HG03442 (cell line): ENCODE data around the gene MST1.

Source experiments
- ATAC-seq: cut with Tn5 transposase; IDR thresholded peaks from one replicate; pipeline ENCODE4 v1.9.1; 2021; ENCODE audit warnings: mild to moderate bottlenecking, moderate library complexity; ENCODE audit not compliant: unreplicated experiment

Gene MST1

GRCh38 chr3:49718858-49719213 lies 29.6 kb upstream of the MST1 start:
- ATAC-seq, result no peak

GRCh38 chr3:49717959-49718857 lies 28.9 kb upstream of the MST1 start:
- ATAC-seq, result no peak

- no peak for ATAC-seq
Measured at GRCh38 chr3:49717211-49717958, 28.1 kb upstream of the MST1 start.

GRCh38 chr3:49716691-49717210 lies 27.5 kb upstream of the MST1 start:
- ATAC-seq, result no peak

GRCh38 chr3:49716169-49716568 lies 26.9 kb upstream of the MST1 start:
- ATAC-seq, result no peak

- ATAC-seq, result no peak
Measured at GRCh38 chr3:49715611-49716121, 26.4 kb upstream of the MST1 start.

- ATAC-seq, result no peak
Measured at GRCh38 chr3:49714728-49715550, 25.7 kb upstream of the MST1 start.

- no peak for ATAC-seq
Measured at GRCh38 chr3:49713336-49714105, 24.2 kb upstream of the MST1 start.

- no peak for ATAC-seq
Measured at GRCh38 chr3:49712631-49713317, 23.5 kb upstream of the MST1 start.

- no peak for ATAC-seq
Measured at GRCh38 chr3:49712166-49712565, 22.9 kb upstream of the MST1 start.

- ATAC-seq, result no peak
Measured at GRCh38 chr3:49711489-49711888, 22.2 kb upstream of the MST1 start.

GRCh38 chr3:49709852-49710251 lies 20.6 kb upstream of the MST1 start:
- no peak for ATAC-seq

- no peak for ATAC-seq
Measured at GRCh38 chr3:49707113-49707480, 17.8 kb upstream of the MST1 start.

GRCh38 chr3:49706456-49707112 lies 17.3 kb upstream of the MST1 start:
- ATAC-seq, result no peak

GRCh38 chr3:49705390-49705960 lies 16.2 kb upstream of the MST1 start:
- ATAC-seq, result no peak

GRCh38 chr3:49704629-49705028 lies 15.4 kb upstream of the MST1 start:
- ATAC-seq, result no peak

- ATAC-seq, result no peak
Measured at GRCh38 chr3:49703956-49704355, 14.7 kb upstream of the MST1 start.

- peak; percentile 54 for ATAC-seq
Measured at GRCh38 chr3:49703443-49703927, 14.2 kb upstream of the MST1 start.

- ATAC-seq, result no peak
Measured at GRCh38 chr3:49702672-49703071, 13.4 kb upstream of the MST1 start.
